Liver (tissue), 9 donors: ENCODE measurements around the gene LGALS12. TPM values are rescaled to one million over a fixed set of nuclear protein-coding genes. Genes with fewer than 3 reads are reported as not detected.

Experiments used
- DNase-seq: peaks from one replicate; pipeline ENCODE4 v3.0.0-alpha.2; 2017; ENCODE audit warnings: low spot score
- H3K27ac ChIP-seq, 2 donors: one replicate each; pipeline ENCODE4 v1.7.0; 2013; ENCODE audit warnings: inconsistent platforms in 2 of 2, low read length in 2 of 2, control low read depth in 1 of 2, low read depth in 1 of 2, mild to moderate bottlenecking in 1 of 2
- H3K27me3 ChIP-seq, 4 donors: one replicate each; pipeline versions ENCODE4 v1.6.1 to v1.7.0; 2013; ENCODE audit warnings: low read length in 3 of 4, inconsistent platforms in 1 of 4, mild to moderate bottlenecking in 1 of 4, moderate library complexity in 1 of 4; ENCODE audit not compliant: control insufficient read depth in 4 of 4, insufficient read depth in 4 of 4
- H3K36me3 ChIP-seq, 4 donors: one replicate each; pipeline versions ENCODE4 v1.6.1 to v1.7.0; 2013; ENCODE audit warnings: low read length in 3 of 4, mild to moderate bottlenecking in 3 of 4, low read depth in 1 of 4, moderate library complexity in 1 of 4; ENCODE audit not compliant: control insufficient read depth in 4 of 4, insufficient read depth in 3 of 4
- H3K4me1 ChIP-seq, 4 donors: one replicate each; pipeline versions ENCODE4 v1.6.1 to v1.7.0; 2013; ENCODE audit warnings: low read length in 3 of 4, mild to moderate bottlenecking in 3 of 4, moderate library complexity in 1 of 4; ENCODE audit not compliant: control insufficient read depth in 4 of 4, insufficient read depth in 4 of 4
- H3K4me3 ChIP-seq, 3 donors: one replicate each; pipeline versions ENCODE4 v1.6.1 to v1.7.0; 2013; ENCODE audit warnings: low read length in 3 of 3, control low read depth in 1 of 3, low read depth in 1 of 3, mild to moderate bottlenecking in 1 of 3
- H3K9ac ChIP-seq, 2 donors: one replicate each; pipeline ENCODE4 v1.7.0; 2013; ENCODE audit warnings: low read length in 2 of 2, mild to moderate bottlenecking in 2 of 2, moderate library complexity in 2 of 2, control low read depth in 1 of 2, low read depth in 1 of 2
- H3K9me3 ChIP-seq, 4 donors: one replicate each; pipeline versions ENCODE4 v1.6.1 to v1.7.0; 2013; ENCODE audit warnings: low read length in 3 of 4; ENCODE audit not compliant: control insufficient read depth in 4 of 4
- EGR1 ChIP-seq, 2 donors: IDR thresholded peaks; 2 replicates each; pipeline ENCODE4 v1.6.1; 2016 to 2018; ENCODE audit warnings: antibody characterized with exemption in 2 of 2, low read depth in 2 of 2
- FOXA1 ChIP-seq: IDR thresholded peaks from 2 replicates; pipeline ENCODE4 v1.6.1; 2016; ENCODE audit warnings: antibody characterized with exemption
- FOXA2 ChIP-seq: IDR thresholded peaks from 2 replicates; pipeline ENCODE4 v1.6.1; 2016; ENCODE audit warnings: antibody characterized with exemption
- GABPA ChIP-seq, 2 donors: IDR thresholded peaks in 1 of 2; conservative IDR thresholded peaks in 1 of 2; 2 replicates each; pipeline ENCODE4 v1.6.1; 2016; ENCODE audit warnings: antibody characterized with exemption in 2 of 2, mild to moderate bottlenecking in 1 of 2, moderate library complexity in 1 of 2
- HNF4G ChIP-seq: IDR thresholded peaks from 2 replicates; pipeline ENCODE4 v1.6.1; 2016; ENCODE audit warnings: antibody characterized with exemption
- JUND ChIP-seq, 2 donors: IDR thresholded peaks; 2 replicates each; pipeline ENCODE4 v1.6.1; 2016; ENCODE audit warnings: antibody characterized with exemption in 2 of 2
- MAX ChIP-seq: IDR thresholded peaks from 2 replicates; pipeline ENCODE4 v1.6.1; 2016; ENCODE audit warnings: antibody characterized with exemption
- NR2F2 ChIP-seq: IDR thresholded peaks from 2 replicates; pipeline ENCODE4 v1.6.1; 2016; ENCODE audit warnings: antibody characterized with exemption
- RAD21 ChIP-seq, 2 donors: IDR thresholded peaks; 2 replicates each; pipeline ENCODE4 v1.6.1; 2016; ENCODE audit warnings: antibody characterized with exemption in 2 of 2, mild to moderate bottlenecking in 2 of 2
- REST ChIP-seq: IDR thresholded peaks from 2 replicates; pipeline ENCODE4 v1.6.1; 2016; ENCODE audit warnings: antibody characterized with exemption, mild to moderate bottlenecking
- RXRA ChIP-seq, 2 donors: IDR thresholded peaks; 2 replicates each; pipeline ENCODE4 v1.6.1; 2017 to 2018; ENCODE audit warnings: antibody characterized with exemption in 2 of 2, mild to moderate bottlenecking in 1 of 2
- SP1 ChIP-seq: IDR thresholded peaks from 2 replicates; pipeline ENCODE4 v1.6.1; 2018; ENCODE audit warnings: antibody characterized with exemption, mild to moderate bottlenecking
- TAF1 ChIP-seq: conservative IDR thresholded peaks from 2 replicates; pipeline ENCODE4 v1.6.1; 2016; ENCODE audit warnings: antibody characterized with exemption, mild to moderate bottlenecking
- YY1 ChIP-seq: IDR thresholded peaks from 2 replicates; pipeline ENCODE4 v1.6.1; 2016; ENCODE audit warnings: antibody characterized with exemption, mild to moderate bottlenecking
- WGBS: extraction: QIAGEN DNeasy Blood & Tissue Kit; methylation state at CpG from one replicate; pipeline ENCODE4 v1.1.7; 2013; 5-methylcytosine and 5-hydroxymethylcytosine counted together
- polyA plus RNA-seq, 2 donors: library from polyadenylated mRNA; stranded (reverse) in 1 of 2; unstranded in 1 of 2; fragments of 200-250 nt in 1 of 2; fragments of >200 nt in 1 of 2; fragmentation: Nextera tagmentation in 1 of 2; extraction: Ambion mirVana in 1 of 2; gene quantifications; one replicate each; pipeline versions ENCODE4 v1.2.1 to v1.2.3, GENCODE V29; 2013 to 2015
- total RNA-seq, 2 donors: library from RNA; depleted of rRNA; stranded (reverse); fragments of >200 nt; gene quantifications; one replicate each; pipeline ENCODE4 v1.2.3, GENCODE V29; 2014
- TF ChIP-seq, protein P1 (sequence below): IDR thresholded peaks from 2 replicates; pipeline ENCODE4 v1.6.1; 2016; ENCODE audit warnings: antibody characterized with exemption
- TF ChIP-seq, protein P2 (sequence below): IDR thresholded peaks from 2 replicates; pipeline ENCODE4 v1.6.1; 2016; ENCODE audit warnings: antibody characterized with exemption
- donor health status: healthy.
- donor health status: healthy.
- donor health status: healthy.
- donor health status: healthy.
- donor health status: healthy.

The LGALS12 gene, protein sequence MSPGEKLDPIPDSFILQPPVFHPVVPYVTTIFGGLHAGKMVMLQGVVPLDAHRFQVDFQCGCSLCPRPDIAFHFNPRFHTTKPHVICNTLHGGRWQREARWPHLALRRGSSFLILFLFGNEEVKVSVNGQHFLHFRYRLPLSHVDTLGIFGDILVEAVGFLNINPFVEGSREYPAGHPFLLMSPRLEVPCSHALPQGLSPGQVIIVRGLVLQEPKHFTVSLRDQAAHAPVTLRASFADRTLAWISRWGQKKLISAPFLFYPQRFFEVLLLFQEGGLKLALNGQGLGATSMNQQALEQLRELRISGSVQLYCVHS
- under 1 TPM in 1 of 2 donors, not detected in 1; 0.98 TPM for total RNA-seq
- polyA plus RNA-seq, result under 1 TPM in 1 of 2 donors, not detected in 1; 0.03 TPM

DNA sequence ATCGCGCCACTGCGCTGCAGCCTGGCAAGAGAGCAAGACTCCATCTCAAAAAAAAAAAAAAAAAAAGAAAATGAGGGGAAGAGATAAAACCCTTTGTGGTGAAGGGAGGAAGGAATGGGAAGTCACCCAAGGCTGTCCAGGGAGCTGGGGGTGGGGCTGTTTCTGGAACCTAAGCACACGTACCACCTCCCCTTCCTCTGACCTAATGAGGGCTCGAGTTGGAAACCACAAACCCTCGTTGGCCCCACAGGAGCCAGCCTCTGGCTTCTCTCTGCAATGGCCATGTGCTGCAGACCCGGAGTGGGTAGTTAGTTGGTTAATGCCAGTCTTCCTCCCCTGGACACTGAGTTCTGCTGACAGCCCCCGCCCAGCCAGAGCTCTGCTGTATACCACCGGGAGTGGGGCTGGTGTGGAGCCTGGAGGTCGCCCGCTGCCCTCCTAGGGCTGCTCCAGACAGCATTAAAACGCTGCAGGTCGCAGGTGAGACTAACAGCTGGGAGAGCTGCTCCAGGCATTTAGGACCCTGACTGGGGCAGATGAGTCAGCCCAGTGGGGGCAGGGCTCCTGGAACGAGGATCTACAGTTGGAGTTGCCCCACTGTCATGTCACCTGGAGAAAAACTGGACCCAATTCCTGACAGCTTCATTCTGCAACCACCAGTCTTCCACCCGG, at the start of gene LGALS12:
Gene LGALS12, plus strand, starts transcription at position 228 of the 672 bp plus-strand sequence. Its CDS starts 375 bp downstream, at position 603.
- H3K27ac ChIP-seq, result peak within 1 kb of the TSS in 1 of 2 donors; percentile 6
- no peak within 1 kb of the TSS for H3K9ac ChIP-seq
- 71% methylated on average over 15 of the region's 15 CpGs for WGBS
- peak; percentile 33 for DNase-seq
- H3K27me3 ChIP-seq, result no peaks in the 10 kb centered on the region
- no peaks in the 10 kb centered on the region for H3K36me3 ChIP-seq
- TF ChIP-seq RAD21 (IDR thresholded peaks at IDR 0.05), result no peak
- TF ChIP-seq YY1, result no peak
- no peak for TF ChIP-seq MAX
- TF ChIP-seq EGR1 (IDR thresholded peaks at IDR 0.05; ENCODE audit: low read depth in 2 of 2), result no peak
- TF ChIP-seq REST, result no peak
- TF ChIP-seq FOXA2, result no peak
- TF ChIP-seq HNF4G, result no peak
- TF ChIP-seq NR2F2, result no peak
- TF ChIP-seq JUND (IDR thresholded peaks at IDR 0.05), result no peak
- no peak for TF ChIP-seq GABPA (IDR thresholded peaks at IDR 0.05 in 1 of 2, conservative IDR thresholded peaks at IDR 0.05 in 1 of 2)
- TF ChIP-seq TAF1, result no peak
- TF ChIP-seq FOXA1, result no peak
- TF ChIP-seq, protein P1, sequence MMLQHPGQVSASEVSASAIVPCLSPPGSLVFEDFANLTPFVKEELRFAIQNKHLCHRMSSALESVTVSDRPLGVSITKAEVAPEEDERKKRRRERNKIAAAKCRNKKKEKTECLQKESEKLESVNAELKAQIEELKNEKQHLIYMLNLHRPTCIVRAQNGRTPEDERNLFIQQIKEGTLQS, result no peak
- H3K4me3 ChIP-seq, result no peak within 1 kb of the TSS
- H3K9me3 ChIP-seq, result no peaks in the 10 kb centered on the region
- peaks cover 16 to 51% (median 39%) of the 10 kb centered on the region in 4 donors for H3K4me1 ChIP-seq

DNA sequence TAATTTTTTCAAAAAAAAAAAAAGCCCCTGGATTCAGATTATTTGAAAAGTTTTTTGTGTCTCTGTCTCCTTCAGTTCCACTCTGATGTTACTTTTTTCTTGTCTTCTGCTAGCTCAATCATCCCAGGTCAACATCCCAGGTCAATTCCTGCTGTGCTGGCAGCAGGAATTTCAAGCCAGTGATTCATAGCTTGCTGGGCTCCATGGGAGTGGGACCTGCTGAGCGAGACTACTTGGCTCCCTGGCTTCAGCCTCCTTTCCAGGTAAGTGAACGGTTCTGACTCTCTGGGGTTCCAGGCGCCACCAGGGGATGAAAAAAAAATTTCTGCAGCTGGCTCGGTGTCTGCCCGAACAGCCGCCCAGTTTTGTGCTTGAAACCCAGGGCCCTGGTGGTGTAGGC, 46.3 kb upstream of the LGALS12 start:
- H3K27ac ChIP-seq, result no peak overlapping the region
- no peaks in the 10 kb centered on the region for H3K36me3 ChIP-seq
- no peaks in the 10 kb centered on the region for H3K9me3 ChIP-seq
- H3K4me1 ChIP-seq, result no peaks in the 10 kb centered on the region
- TF ChIP-seq MAX (no peak), EGR1 (IDR thresholded peaks at IDR 0.05; ENCODE audit: low read depth in 2 of 2) (no peak), NR2F2 (no peak), FOXA1 (no peak), RAD21 (IDR thresholded peaks at IDR 0.05) (no peak), JUND (IDR thresholded peaks at IDR 0.05) (no peak), SP1 (no peak), RXRA (IDR thresholded peaks at IDR 0.05) (no peak), TAF1 (no peak), REST (no peak), FOXA2 (no peak), GABPA (IDR thresholded peaks at IDR 0.05 in 1 of 2, conservative IDR thresholded peaks at IDR 0.05 in 1 of 2) (no peak), YY1 (no peak), HNF4G (no peak)
- TF ChIP-seq, protein P2, sequence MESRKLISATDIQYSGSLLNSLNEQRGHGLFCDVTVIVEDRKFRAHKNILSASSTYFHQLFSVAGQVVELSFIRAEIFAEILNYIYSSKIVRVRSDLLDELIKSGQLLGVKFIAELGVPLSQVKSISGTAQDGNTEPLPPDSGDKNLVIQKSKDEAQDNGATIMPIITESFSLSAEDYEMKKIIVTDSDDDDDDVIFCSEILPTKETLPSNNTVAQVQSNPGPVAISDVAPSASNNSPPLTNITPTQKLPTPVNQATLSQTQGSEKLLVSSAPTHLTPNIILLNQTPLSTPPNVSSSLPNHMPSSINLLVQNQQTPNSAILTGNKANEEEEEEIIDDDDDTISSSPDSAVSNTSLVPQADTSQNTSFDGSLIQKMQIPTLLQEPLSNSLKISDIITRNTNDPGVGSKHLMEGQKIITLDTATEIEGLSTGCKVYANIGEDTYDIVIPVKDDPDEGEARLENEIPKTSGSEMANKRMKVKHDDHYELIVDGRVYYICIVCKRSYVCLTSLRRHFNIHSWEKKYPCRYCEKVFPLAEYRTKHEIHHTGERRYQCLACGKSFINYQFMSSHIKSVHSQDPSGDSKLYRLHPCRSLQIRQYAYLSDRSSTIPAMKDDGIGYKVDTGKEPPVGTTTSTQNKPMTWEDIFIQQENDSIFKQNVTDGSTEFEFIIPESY, result no peak
- TF ChIP-seq, protein P1, result no peak
- H3K27me3 ChIP-seq, result no peaks in the 10 kb centered on the region
- no peak for DNase-seq
- no peak overlapping the region for H3K4me3 ChIP-seq
- H3K9ac ChIP-seq, result no peak overlapping the region
- WGBS, result 84% methylated on average over 6 of the region's 6 CpGs
